WERI-Rb-1 (cell line): Measurements from ENCODE around the gene ERGIC3.

Experiments used
- DNase-seq: peaks from one replicate; pipeline ENCODE4 v3.0.0-alpha.2; 2020
- H3K27ac ChIP-seq: fragments of 250-450 bp; sonication (Bioruptor Pico); 2 replicates; pipeline ENCODE4 v1.5.1; 2020; ENCODE audit warnings: mild to moderate bottlenecking, moderate library complexity
- H3K27me3 ChIP-seq: fragments of 250-450 bp; sonication (Bioruptor Pico); 2 replicates; pipeline ENCODE4 v1.5.1; 2021; ENCODE audit warnings: mild to moderate bottlenecking, low read depth, moderate library complexity; ENCODE audit not compliant: insufficient read depth, severe bottlenecking
- H3K36me3 ChIP-seq: fragments of 250-450 bp; sonication (Bioruptor Pico); 2 replicates; pipeline ENCODE4 v1.5.1; 2020; ENCODE audit warnings: mild to moderate bottlenecking, moderate library complexity
- H3K4me3 ChIP-seq: 2 replicates; pipeline ENCODE4 v1.5.1; 2011; ENCODE audit warnings: low read depth, mild to moderate bottlenecking, control low read depth, low read length
- H3K9me3 ChIP-seq: fragments of 250-450 bp; sonication (Bioruptor Pico); 2 replicates; pipeline ENCODE4 v1.5.1; 2021; ENCODE audit warnings: mild to moderate bottlenecking, moderate library complexity; ENCODE audit not compliant: severe bottlenecking
- TF ChIP-seq, protein P1 (sequence below): IDR thresholded peaks from 2 replicates; pipeline ENCODE4 v1.5.1; 2011; ENCODE audit warnings: low read depth, mild to moderate bottlenecking, control low read depth, inconsistent platforms, low read length

The ERGIC3 gene

GRCh38 chr20:35563834-35564233, 22.0 kb downstream of the ERGIC3 start:
- TF ChIP-seq, protein P1, sequence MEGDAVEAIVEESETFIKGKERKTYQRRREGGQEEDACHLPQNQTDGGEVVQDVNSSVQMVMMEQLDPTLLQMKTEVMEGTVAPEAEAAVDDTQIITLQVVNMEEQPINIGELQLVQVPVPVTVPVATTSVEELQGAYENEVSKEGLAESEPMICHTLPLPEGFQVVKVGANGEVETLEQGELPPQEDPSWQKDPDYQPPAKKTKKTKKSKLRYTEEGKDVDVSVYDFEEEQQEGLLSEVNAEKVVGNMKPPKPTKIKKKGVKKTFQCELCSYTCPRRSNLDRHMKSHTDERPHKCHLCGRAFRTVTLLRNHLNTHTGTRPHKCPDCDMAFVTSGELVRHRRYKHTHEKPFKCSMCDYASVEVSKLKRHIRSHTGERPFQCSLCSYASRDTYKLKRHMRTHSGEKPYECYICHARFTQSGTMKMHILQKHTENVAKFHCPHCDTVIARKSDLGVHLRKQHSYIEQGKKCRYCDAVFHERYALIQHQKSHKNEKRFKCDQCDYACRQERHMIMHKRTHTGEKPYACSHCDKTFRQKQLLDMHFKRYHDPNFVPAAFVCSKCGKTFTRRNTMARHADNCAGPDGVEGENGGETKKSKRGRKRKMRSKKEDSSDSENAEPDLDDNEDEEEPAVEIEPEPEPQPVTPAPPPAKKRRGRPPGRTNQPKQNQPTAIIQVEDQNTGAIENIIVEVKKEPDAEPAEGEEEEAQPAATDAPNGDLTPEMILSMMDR, result no peak
- no peak for DNase-seq
- Histone ChIP-seq H3K9me3 (no peaks in the 10 kb centered on the region), H3K27me3 (no peaks in the 10 kb centered on the region), H3K27ac (no peak overlapping the region), H3K36me3 (no peaks in the 10 kb centered on the region), H3K4me3 (no peak overlapping the region)

DNA sequence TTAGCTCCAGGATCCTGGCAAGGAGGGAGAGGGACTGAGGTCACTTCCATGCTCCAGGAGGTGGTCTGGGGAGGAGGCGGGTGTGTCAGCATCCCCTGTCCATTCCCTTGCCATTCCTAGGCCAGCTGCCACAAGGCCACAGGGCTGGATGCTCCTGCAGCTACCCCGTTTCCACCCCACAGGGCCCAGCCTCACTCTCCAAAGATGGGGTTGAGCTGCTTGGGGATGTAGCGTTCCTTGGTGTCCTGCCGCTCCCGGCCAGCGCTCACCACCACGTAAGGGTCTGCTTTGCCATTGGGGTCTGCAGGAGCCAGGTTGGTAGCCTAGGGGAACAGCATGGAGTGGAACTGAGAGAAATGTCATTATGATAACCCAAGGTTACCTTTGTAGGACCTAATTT, 23.0 kb downstream of the ERGIC3 start:
- DNase-seq, result no peak
- TF ChIP-seq, protein P1, result no peak
- H3K36me3 ChIP-seq, result no peaks in the 10 kb centered on the region
- H3K4me3 ChIP-seq, result no peak overlapping the region
- no peaks in the 10 kb centered on the region for H3K9me3 ChIP-seq
- no peak overlapping the region for H3K27ac ChIP-seq
- H3K27me3 ChIP-seq, result no peaks in the 10 kb centered on the region

- peak; percentile 29 for DNase-seq
- TF ChIP-seq, protein P1, result peak; percentile 49
- no peak overlapping the region for H3K27ac ChIP-seq
- no peaks in the 10 kb centered on the region for H3K27me3 ChIP-seq
- no peaks in the 10 kb centered on the region for H3K9me3 ChIP-seq
- no peaks in the 10 kb centered on the region for H3K36me3 ChIP-seq
- H3K4me3 ChIP-seq, result no peak overlapping the region
These were observed 26.8 kb downstream of the ERGIC3 start for GRCh38 chr20:35568645-35569044.

DNA sequence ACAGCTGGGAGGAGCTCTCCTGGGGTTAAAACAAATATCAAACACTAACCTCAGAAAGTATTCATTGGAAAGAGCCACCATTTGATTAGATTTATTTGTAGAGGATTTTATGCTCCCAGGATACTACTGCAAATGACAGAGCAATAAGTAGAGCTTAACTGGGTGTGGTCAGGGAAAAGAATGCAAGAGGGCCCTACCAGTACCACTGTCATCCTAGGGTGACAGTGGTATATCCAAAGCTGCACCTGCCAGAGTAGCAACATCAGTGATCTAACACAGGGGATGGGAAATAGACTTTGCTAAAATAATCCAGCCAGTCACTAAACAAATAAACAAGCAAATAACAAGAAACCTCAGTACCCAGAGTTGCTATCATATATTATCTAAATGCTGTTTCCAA, 29.7 kb downstream of the ERGIC3 start:
- TF ChIP-seq, protein P1, result no peak
- Histone ChIP-seq H3K4me3 (no peak overlapping the region), H3K27ac (no peak overlapping the region), H3K27me3 (no peaks in the 10 kb centered on the region), H3K9me3 (no peaks in the 10 kb centered on the region), H3K36me3 (no peaks in the 10 kb centered on the region)
- DNase-seq, result no peak

GRCh38 chr20:35572838-35573237, 31.0 kb downstream of the ERGIC3 start:
- no peaks in the 10 kb centered on the region for H3K36me3 ChIP-seq
- H3K27ac ChIP-seq, result no peak overlapping the region
- TF ChIP-seq, protein P1, result no peak
- no peaks in the 10 kb centered on the region for H3K27me3 ChIP-seq
- no peak for DNase-seq
- no peak overlapping the region for H3K4me3 ChIP-seq
- no peaks in the 10 kb centered on the region for H3K9me3 ChIP-seq

DNA sequence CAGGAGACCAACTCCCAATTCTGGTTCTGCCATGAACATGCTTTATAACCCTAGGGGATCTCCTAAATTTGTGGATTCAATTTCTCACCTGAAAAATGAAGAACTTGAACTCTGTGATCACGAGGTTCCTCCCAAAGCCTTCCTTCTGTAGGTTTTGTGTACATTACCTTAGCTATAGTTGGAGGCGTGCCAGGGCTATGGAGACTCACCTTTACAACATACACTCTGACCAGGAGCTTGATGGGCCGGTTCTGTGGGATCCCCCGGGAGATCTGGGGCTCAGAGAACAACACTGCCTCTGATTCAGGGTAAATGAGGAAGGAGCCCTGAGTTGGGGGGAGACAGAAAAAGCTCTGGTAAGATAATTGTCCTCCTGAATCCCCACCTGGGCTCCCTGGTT, 34.1 kb downstream of the ERGIC3 start:
- H3K36me3 ChIP-seq, result no peaks in the 10 kb centered on the region
- no peak overlapping the region for H3K27ac ChIP-seq
- TF ChIP-seq, protein P1, result no peak
- no peaks in the 10 kb centered on the region for H3K9me3 ChIP-seq
- DNase-seq, result no peak
- no peaks in the 10 kb centered on the region for H3K27me3 ChIP-seq
- no peak overlapping the region for H3K4me3 ChIP-seq
